ENCODE data around the gene C10orf62.
"Not testable (repeated sequence)": the region's sequence is repeated elsewhere in the genome, so short reads cannot be mapped to it uniquely, and the experiment has no call there.

C10orf62 gene

GRCh38 chr10:97631098-97631497 lies 41.6 kb downstream of the C10orf62 start:
- no peak for DNase-seq (ENCODE audit: low spot score)

GRCh38 chr10:97632949-97633884 lies 43.7 kb downstream of the C10orf62 start, which contains the start of gene MORN4:
TSS of gene MORN4 (minus strand) at chr10:97633500. CDS start at chr10:97619653, 13,847 bp downstream.
- DNase-seq (ENCODE audit: low spot score): peak; percentile 90

GRCh38 chr10:97633921-97634320 lies 44.4 kb downstream of the C10orf62 start:
- no peak for DNase-seq (ENCODE audit: low spot score)

GRCh38 chr10:97635577-97635976 lies 46.1 kb downstream of the C10orf62 start:
- DNase-seq (ENCODE audit: low spot score): no peak

- DNase-seq (ENCODE audit: low spot score): not testable (repeated sequence)
These were observed 49.6 kb downstream of the C10orf62 start for GRCh38 chr10:97639090-97639489.

GRCh38 chr10:97640174-97640867 lies 50.8 kb downstream of the C10orf62 start, which contains the start of gene PI4K2A:
TSS of gene PI4K2A (plus strand) at chr10:97640671. CDS start at chr10:97640743, 72 bp downstream.
- DNase-seq (ENCODE audit: low spot score): peak; percentile 92

All from D341Med (cell line).